Stimulated activated CD8-positive, alpha-beta memory T cell treated with anti-CD3 and anti-CD28 coated beads, Interleukin-4, amount 100 ng/mL, for 24 hours (primary cell): ENCODE data around the gene ZDHHC11.
"Not testable (repeated sequence)": the region's sequence is repeated elsewhere in the genome, so short reads cannot be mapped to it uniquely, and the experiment has no call there.

Experiments
- DNase-seq: peaks from one replicate; pipeline ENCODE4 v3.0.0-alpha.2; 2020; ENCODE audit warnings: low read depth

The ZDHHC11 gene

GRCh38 chr5:775961-776861, 74.6 kb downstream of the ZDHHC11 start:
- DNase-seq: no peak

DNA sequence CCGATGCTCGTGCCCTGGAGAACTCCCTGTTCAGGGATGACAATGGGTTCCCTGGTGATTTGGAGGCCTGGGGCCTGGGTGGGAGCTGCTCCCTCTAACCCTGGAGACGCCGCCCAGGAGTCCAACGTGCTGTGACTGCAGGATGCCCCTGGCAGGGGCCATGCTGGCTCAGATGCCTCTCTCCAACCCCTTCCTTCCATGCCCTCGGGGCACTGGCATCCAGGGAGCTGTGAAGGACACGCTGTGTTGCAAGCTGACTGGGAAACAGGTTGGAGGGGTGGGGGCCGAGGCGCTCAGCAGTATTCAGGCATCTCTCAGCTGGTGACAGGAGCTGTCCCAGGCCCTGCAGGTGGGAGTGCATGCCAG, 75.2 kb downstream of the ZDHHC11 start:
- DNase-seq: not testable (repeated sequence)

DNA sequence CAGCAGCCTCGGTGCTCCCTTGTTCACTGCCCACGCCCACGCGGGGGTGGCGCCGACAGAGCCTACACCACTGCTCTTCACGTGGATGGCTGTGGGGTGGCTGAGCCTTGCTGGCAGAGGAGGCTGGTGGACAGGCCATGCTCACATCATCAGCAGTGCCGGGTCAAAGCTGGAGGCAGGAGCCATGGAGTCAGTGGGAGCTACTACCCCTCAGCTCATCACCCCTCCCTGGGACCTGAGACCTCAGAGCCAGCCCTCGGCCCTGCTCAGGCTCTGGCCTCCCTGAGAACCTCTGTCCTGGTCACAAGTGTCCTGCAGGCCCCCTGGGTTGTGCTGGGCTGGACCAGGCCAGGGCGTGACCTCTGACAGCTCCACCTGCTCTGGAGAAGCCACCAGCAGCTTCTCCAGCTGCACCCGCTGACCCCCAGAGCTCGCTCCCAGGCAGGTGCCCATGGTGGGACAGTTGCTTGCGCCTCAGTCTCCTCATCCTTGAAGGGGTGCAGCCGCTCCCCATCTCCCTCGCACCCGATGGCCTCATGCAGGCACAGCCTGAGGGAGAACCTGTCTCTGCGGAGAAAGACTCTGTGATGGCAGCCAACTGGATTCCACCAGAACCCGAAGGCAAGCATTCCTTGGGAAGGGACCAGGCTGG, 75.8 kb downstream of the ZDHHC11 start:
- DNase-seq: not testable (repeated sequence)

- not testable (repeated sequence) for DNase-seq
Measured at GRCh38 chr5:774304-774703, 76.5 kb downstream of the ZDHHC11 start.

GRCh38 chr5:773517-774264, 77.1 kb downstream of the ZDHHC11 start:
- DNase-seq: no peak

DNA sequence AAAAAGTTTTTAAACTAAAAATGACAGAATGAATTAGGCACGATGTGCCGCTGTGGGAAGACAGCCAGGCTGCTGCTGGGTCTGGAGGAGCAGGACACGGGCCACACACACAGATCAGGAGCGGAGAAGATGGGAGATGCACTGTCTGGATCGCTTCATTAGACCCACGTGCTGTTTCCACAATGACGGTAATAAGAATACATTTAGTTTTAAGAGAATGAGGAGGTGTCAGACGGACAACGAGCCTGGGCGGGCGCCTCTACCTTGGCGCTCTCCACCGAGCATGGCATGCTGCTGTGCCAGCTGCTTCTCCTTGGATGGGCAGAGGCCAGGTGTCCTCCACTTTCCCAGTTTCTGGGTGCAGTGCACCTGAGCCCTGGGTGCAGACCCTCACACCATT, 77.9 kb downstream of the ZDHHC11 start:
- not testable (repeated sequence) for DNase-seq

DNA sequence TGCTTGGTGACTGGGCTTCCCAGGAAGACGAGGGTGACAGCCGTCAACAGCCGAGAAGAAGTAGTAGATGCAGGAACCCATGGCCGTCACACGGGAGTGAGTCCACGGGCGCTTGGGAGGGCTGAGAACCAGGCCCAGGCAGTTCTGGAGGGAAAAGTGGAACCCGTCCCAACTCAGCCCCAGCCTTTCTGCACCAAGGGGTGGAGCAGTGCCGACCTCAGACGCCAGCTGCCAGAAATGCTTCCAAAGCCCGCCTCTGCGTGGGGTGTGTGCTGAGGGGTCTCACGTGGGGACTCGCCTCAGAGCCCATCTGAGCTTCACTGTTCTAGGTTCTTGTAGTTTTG, 78.3 kb downstream of the ZDHHC11 start:
- DNase-seq: not testable (repeated sequence)

DNA sequence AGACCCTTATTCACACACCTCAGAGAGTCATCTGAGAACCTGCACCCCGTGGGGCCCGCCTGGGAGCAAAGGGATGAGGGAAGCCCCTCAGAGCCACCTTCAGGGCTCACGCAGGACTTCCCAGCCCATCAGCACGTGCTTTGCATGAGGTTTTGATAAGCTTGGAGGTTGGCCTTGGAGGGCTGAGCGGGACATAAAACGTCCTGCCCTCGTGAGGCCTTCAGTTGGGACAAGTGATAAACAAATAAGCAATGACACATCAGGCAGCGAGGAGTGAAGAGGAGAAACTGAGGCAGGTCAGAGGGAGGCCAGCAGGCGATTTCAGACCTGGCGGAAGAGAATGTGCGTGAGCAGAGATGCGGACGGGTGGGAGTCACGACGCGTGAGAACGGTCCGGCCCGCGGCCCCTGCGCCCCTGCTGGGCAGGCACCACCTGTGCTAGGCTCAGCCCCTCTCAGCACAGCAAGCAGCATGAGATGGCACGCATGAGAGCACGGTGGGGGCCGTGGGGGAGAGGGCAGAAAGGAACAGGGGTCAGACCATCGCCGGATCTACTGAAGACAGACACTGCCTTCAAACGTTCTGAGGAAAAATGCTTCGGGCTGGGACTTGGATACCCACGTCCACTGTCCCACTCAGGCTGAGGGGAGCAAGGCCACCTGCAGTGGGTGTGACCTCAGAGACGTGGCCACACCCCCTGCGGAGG, 78.8 kb downstream of the ZDHHC11 start:
- not testable (repeated sequence) for DNase-seq

DNA sequence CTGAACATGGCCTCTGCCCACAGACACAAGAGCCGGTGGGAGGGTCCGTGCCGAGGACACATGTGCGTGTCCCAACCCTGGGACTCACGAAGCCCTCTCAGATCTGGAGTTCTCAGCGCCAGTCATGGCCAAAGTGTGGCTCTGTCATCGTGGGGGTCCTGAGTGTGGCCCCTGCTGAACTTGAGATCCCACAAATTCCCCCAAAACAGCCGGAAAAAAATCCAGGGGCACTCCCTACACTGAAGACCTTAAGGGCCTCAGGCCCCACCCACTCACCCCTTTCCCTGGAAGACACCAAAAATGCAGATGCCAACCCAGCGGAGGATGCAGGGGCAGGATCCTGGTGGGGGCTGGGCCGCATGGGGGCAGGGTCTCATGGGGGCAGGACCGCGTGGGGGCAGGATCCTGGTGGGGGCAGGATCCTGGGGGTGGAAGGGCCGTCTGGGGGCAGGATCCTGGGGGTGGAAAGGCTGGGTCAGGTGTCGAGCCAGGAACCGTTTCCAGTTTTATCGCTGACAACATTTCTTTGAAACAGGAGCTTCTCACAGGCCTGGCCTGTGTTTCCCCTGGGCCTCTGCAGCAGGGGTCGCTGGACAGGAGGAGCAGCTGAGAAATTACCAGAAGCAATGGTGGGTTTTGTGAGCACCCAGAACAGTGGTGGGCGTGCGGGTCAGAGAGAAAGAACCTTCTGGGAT, 79.6 kb downstream of the ZDHHC11 start:
- not testable (repeated sequence) for DNase-seq

DNA sequence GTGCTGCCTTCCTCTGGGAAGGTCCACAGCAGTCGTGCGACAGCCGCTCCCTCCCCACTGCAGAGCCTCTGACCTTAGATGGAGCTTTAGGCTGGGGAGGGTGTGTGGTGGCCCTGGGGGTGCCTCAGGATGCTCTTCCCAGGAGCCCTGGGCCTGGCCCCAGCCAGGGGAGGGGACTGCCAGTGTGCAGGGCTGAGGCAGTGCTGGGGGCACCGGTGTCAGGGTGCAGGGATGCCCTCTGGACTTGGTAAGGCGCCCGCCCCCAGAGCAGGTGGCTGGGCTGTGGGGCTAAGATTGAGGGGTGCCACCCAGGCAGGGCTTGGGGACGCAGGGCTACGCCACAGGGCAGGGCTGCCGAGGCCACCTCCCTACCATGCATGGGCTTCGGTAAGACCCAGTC, 80.2 kb downstream of the ZDHHC11 start:
- DNase-seq: not testable (repeated sequence)

- not testable (repeated sequence) for DNase-seq
Measured at GRCh38 chr5:769485-770145, 81.2 kb downstream of the ZDHHC11 start.

DNA sequence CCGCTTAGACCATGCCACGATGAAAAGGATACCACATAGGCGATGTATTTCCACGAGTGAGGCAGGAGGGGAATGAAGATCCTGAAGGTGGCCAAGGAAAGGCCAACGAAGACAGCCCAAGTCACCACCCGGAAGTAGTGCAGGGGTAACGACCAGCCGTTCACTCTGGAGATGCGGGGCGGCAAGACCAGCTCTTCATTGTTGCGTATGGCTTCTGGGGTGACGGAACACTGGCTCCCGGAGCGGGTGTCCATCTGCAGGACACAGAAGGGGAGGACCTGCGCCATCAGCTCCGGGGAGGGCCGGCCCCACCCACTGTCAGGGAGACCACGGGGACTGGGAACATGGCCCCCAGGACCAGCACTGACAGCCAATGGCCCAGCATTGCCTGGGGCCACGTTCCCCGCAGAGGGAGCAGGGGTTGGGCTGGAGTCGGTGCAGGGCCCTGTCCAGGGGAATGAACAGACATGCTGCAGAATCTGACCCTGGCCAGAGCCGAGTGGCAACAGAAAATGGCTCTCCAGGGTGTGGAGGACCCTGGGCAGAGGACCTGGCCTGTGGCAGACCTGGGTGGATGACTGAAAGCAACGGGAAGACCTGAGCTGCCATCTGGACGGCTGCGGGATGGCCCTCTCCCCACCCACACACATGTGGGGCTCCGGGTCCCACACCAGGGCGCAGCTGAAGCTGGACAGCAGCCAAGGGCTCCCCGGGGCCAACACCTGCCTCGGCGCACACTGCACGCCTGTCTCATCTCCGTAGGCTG, 83.9 kb downstream of the ZDHHC11 start:
- DNase-seq: no peak

GRCh38 chr5:765948-766631, 84.7 kb downstream of the ZDHHC11 start:
- DNase-seq: no peak

DNA sequence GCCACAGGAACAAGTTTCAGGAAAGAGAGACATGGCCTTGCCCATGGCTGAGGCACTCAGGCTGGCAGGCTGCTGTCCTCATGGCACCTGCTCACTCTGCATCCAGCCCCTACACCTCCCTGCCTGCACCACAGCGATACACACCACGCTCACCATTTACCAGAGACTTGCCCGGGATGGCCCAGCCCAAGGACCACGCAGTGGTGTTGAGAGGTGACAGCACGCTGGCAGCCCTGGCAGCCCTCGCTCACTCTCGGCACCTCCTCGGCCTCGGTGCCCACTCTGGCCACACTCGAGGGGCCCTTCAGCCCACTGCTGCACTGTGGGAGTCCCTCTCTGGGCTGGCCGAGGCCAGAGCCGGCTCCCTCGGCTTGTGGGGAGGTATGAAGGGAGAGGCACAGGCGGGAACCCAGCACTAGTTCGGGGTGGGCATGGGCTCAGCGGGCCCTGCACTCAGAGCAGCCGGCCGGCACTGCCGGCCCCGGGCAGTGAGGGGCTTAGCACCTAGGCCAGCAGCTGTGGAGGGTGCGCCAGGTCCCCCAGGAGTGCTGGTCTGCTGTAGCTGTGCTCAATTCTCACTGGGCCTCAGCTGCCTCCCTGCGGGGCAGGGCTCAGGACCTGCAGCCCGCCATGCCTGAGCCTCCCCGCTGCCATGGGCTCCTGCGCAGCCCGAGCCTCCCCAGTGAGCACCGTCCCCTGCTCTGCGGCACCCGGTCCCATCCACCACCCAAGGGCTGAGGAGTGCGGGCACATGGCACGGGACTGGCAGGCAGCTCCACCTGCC, 86.6 kb downstream of the ZDHHC11 start:
- DNase-seq: no peak

DNA sequence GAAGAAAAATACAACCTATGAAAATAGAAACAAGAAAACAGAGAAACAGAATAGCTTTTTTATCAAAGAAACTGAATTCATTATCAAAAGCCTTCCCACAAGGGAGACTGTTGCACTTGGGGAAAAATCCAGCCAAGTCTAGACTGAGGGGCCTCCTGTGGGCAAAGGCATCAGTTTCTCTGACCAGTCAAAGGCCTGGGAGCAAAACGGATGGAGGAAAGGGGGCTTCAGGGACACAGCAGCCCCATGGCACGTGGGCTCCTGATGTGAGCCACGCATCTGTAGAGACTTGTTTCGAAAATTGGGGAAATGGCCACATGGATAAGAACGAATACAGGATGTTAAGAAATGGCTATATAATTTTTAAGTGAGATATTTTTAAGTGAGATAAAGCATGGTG, 87.4 kb downstream of the ZDHHC11 start:
- no peak for DNase-seq

DNA sequence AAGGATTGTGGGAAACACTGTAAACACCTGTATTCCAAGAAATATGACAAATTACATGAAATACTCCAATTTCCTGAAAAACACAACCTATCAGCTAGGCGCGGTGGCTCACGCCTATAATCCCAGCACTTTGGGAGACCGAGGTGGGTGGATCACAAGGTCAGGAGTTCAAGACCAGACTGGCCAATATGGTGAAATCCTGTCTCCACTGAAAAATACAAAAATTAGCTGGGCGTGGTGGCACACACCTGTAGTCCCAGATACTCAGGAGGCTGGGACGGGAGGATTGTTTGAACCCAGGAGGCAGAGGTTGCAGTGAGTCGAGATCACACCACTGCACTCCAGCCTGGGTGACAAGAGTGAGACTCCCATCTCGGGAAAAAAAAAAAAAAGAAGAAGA, 87.8 kb downstream of the ZDHHC11 start:
- DNase-seq: not testable (repeated sequence)

DNA sequence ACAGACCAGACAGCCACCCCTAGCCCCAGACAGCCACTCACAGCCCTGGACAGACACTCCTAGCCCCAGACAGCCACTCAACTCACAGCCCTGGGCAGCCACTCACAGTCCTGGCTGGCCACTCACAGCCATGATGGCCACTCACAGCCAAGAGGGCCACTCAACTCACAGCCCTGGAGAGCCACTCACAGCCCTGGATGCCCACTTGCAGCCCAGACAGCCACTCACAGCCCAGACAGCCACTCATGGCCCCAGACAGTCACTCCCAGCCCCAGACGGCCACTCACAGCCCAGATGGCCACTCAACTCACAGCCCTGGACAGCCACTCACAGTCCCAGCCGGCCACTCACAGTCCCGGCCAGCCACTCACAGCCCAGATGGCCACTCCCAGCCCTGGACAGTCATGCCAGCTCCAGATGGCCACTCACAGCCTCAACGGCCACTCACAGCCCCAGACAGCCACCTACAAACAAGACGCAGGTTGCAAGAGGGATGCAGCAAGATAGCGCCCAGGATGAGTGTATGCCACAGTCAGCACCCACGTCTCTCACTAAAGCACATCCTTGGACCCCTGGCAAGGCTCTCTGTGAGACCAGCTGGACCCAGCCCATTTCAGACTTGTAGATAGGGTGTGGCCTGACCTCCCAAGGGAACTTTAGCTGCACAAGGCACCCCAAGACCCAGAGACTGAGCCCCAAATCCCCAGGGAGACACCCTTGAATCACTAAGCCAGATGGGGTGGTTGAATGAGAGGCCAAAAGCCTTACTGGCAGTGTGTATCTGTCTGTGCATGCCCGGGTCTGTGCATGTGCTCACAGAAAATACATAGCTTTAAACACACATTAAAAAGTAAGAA, 88.7 kb downstream of the ZDHHC11 start:
- DNase-seq: no peak
